ENCODE results near the gene HBD.

HBD gene

DNA sequence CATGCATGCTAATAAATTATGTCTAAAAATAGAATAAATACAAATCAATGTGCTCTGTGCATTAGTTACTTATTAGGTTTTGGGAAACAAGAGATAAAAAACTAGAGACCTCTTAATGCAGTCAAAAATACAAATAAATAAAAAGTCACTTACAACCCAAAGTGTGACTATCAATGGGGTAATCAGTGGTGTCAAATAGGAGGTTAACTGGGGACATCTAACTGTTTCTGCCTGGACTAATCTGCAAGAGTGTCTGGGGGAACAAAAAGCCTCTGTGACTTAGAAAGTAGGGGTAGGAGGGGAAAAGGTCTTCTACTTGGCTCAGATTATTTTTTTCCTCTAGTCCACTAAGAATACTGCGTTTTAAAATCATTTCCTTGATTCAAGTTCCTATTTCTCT lies 6.6 kb downstream of the HBD start:
- Histone ChIP-seq H2BK12ac (ENCODE audit: low read length) (no peak overlapping the region), H2BK5ac (ENCODE audit: low read length) (no peak overlapping the region), H4K8ac (ENCODE audit: low read depth, low read length) (no peak overlapping the region), H3K27ac (replicated peaks; ENCODE audit: low read length) (no peak overlapping the region), H4K91ac (ENCODE audit: low read depth, low read length, poor library complexity) (no peak overlapping the region), H3K14ac (ENCODE audit: low read length) (no peak overlapping the region), H2AK5ac (ENCODE audit: low read depth, low read length) (no peak overlapping the region), H3K27me3 (ENCODE audit: control insufficient read depth in 3 of 3, insufficient read depth in 3 of 3, low read depth in 1 of 3, low read length in 3 of 3) (no peaks in the 10 kb centered on the region), H3K36me3 (replicated peaks in 1 of 2; ENCODE audit: control insufficient read depth in 2 of 2, insufficient read depth in 2 of 2, low read length in 2 of 2) (no peaks in the 10 kb centered on the region), H3K23ac (ENCODE audit: low read depth, low read length, poor library complexity) (no peak overlapping the region), H3K4me2 (ENCODE audit: insufficient read depth, low read length, poor library complexity, severe bottlenecking) (no peak overlapping the region), H3K9me3 (replicated peaks in 1 of 2; ENCODE audit: control insufficient read depth in 2 of 2, insufficient read depth in 1 of 2, low read depth in 1 of 2, low read length in 2 of 2) (no peaks in the 10 kb centered on the region), H3K9ac (ENCODE audit: low read depth, low read length, poor library complexity) (no peak overlapping the region), H2AFZ (ENCODE audit: low read length) (no peak overlapping the region), H2BK15ac (ENCODE audit: low read length) (no peak overlapping the region), H3K4me3 (ENCODE audit: low read length in 2 of 2) (no peak overlapping the region), H3K79me1 (ENCODE audit: low read depth, low read length) (no peaks in the 10 kb centered on the region), H3K18ac (ENCODE audit: low read length) (no peak overlapping the region), H3K4me1 (ENCODE audit: control insufficient read depth in 2 of 2, insufficient read depth in 1 of 2, low read depth in 1 of 2, low read length in 2 of 2) (peaks cover 0 to 3% of the 10 kb centered on the region in 2 donors), H3K4ac (ENCODE audit: low read length) (no peak overlapping the region), H2BK120ac (ENCODE audit: low read depth, low read length) (no peak overlapping the region)
- DNase-seq (ENCODE audit: low spot score) = no peak
- no CpG with 5 or more reads among the region's 1 CpG for WGBS, 2 donors (ENCODE audit: extremely low coverage in 2 of 2, insufficient read length in 2 of 2, insufficient replicate concordance in 1 of 2)

DNA sequence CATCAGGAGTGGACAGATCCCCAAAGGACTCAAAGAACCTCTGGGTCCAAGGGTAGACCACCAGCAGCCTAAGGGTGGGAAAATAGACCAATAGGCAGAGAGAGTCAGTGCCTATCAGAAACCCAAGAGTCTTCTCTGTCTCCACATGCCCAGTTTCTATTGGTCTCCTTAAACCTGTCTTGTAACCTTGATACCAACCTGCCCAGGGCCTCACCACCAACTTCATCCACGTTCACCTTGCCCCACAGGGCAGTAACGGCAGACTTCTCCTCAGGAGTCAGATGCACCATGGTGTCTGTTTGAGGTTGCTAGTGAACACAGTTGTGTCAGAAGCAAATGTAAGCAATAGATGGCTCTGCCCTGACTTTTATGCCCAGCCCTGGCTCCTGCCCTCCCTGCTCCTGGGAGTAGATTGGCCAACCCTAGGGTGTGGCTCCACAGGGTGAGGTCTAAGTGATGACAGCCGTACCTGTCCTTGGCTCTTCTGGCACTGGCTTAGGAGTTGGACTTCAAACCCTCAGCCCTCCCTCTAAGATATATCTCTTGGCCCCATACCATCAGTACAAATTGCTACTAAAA lies 7.5 kb downstream of the HBD start, which contains the start of gene HBB:
Gene HBB, minus strand, starts transcription at position 340 of the 579 bp plus-strand sequence. Its CDS starts 50 bp downstream, at position 290.
- H3K9me3 ChIP-seq (replicated peaks in 1 of 2; ENCODE audit: control insufficient read depth in 2 of 2, insufficient read depth in 1 of 2, low read depth in 1 of 2, low read length in 2 of 2) = no peaks in the 10 kb centered on the region
- H2AFZ ChIP-seq (ENCODE audit: low read length) = no peak within 1 kb of the TSS
- no peak within 1 kb of the TSS for H3K14ac ChIP-seq (ENCODE audit: low read length)
- no peaks in the 10 kb centered on the region for H3K36me3 ChIP-seq (replicated peaks in 1 of 2; ENCODE audit: control insufficient read depth in 2 of 2, insufficient read depth in 2 of 2, low read length in 2 of 2)
- no peaks in the 10 kb centered on the region for H3K79me1 ChIP-seq (ENCODE audit: low read depth, low read length)
- H3K4me1 ChIP-seq (ENCODE audit: control insufficient read depth in 2 of 2, insufficient read depth in 1 of 2, low read depth in 1 of 2, low read length in 2 of 2) = peaks cover 0 to 3% of the 10 kb centered on the region in 2 donors
- no peak within 1 kb of the TSS for H3K4ac ChIP-seq (ENCODE audit: low read length)
- no peak within 1 kb of the TSS for H4K91ac ChIP-seq (ENCODE audit: low read depth, low read length, poor library complexity)
- H3K27ac ChIP-seq (replicated peaks; ENCODE audit: low read length) = no peak within 1 kb of the TSS
- no peak within 1 kb of the TSS for H2BK5ac ChIP-seq (ENCODE audit: low read length)
- no CpG with 5 or more reads among the region's 3 CpGs for WGBS, 2 donors (ENCODE audit: extremely low coverage in 2 of 2, insufficient read length in 2 of 2, insufficient replicate concordance in 1 of 2)
- H3K9ac ChIP-seq (ENCODE audit: low read depth, low read length, poor library complexity) = no peak within 1 kb of the TSS
- no peaks in the 10 kb centered on the region for H3K27me3 ChIP-seq (ENCODE audit: control insufficient read depth in 3 of 3, insufficient read depth in 3 of 3, low read depth in 1 of 3, low read length in 3 of 3)
- no peak for DNase-seq (ENCODE audit: low spot score)
- H2BK120ac ChIP-seq (ENCODE audit: low read depth, low read length) = no peak within 1 kb of the TSS
- no peak within 1 kb of the TSS for H3K18ac ChIP-seq (ENCODE audit: low read length)
- H2BK12ac ChIP-seq (ENCODE audit: low read length) = no peak within 1 kb of the TSS
- no peak within 1 kb of the TSS for H2BK15ac ChIP-seq (ENCODE audit: low read length)
- H2AK5ac ChIP-seq (ENCODE audit: low read depth, low read length) = no peak within 1 kb of the TSS
- H3K23ac ChIP-seq (ENCODE audit: low read depth, low read length, poor library complexity) = no peak within 1 kb of the TSS
- no peak within 1 kb of the TSS for H3K4me2 ChIP-seq (ENCODE audit: insufficient read depth, low read length, poor library complexity, severe bottlenecking)
- no peak within 1 kb of the TSS for H4K8ac ChIP-seq (ENCODE audit: low read depth, low read length)
- H3K4me3 ChIP-seq (ENCODE audit: low read length in 2 of 2) = peak within 1 kb of the TSS in 1 of 2 donors; percentile 5

DNA sequence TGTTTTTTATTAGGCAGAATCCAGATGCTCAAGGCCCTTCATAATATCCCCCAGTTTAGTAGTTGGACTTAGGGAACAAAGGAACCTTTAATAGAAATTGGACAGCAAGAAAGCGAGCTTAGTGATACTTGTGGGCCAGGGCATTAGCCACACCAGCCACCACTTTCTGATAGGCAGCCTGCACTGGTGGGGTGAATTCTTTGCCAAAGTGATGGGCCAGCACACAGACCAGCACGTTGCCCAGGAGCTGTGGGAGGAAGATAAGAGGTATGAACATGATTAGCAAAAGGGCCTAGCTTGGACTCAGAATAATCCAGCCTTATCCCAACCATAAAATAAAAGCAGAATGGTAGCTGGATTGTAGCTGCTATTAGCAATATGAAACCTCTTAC lies 8.8 kb downstream of the HBD start:
- H3K9ac ChIP-seq (ENCODE audit: low read depth, low read length, poor library complexity) = no peak overlapping the region
- no peak overlapping the region for H2BK15ac ChIP-seq (ENCODE audit: low read length)
- H3K9me3 ChIP-seq (replicated peaks in 1 of 2; ENCODE audit: control insufficient read depth in 2 of 2, insufficient read depth in 1 of 2, low read depth in 1 of 2, low read length in 2 of 2) = no peaks in the 10 kb centered on the region
- no peak overlapping the region for H2BK5ac ChIP-seq (ENCODE audit: low read length)
- no peak overlapping the region for H4K8ac ChIP-seq (ENCODE audit: low read depth, low read length)
- H3K4me1 ChIP-seq (ENCODE audit: control insufficient read depth in 2 of 2, insufficient read depth in 1 of 2, low read depth in 1 of 2, low read length in 2 of 2) = peaks cover 0 to 3% of the 10 kb centered on the region in 2 donors
- no peak overlapping the region for H3K14ac ChIP-seq (ENCODE audit: low read length)
- WGBS, 2 donors (ENCODE audit: extremely low coverage in 2 of 2, insufficient read length in 2 of 2, insufficient replicate concordance in 1 of 2) = no CpG with 5 or more reads among the region's 2 CpGs
- no peak overlapping the region for H3K18ac ChIP-seq (ENCODE audit: low read length)
- H2BK120ac ChIP-seq (ENCODE audit: low read depth, low read length) = no peak overlapping the region
- H3K4me3 ChIP-seq (ENCODE audit: low read length in 2 of 2) = no peak overlapping the region
- no peak overlapping the region for H3K4ac ChIP-seq (ENCODE audit: low read length)
- H3K79me1 ChIP-seq (ENCODE audit: low read depth, low read length) = no peaks in the 10 kb centered on the region
- no peaks in the 10 kb centered on the region for H3K27me3 ChIP-seq (ENCODE audit: control insufficient read depth in 3 of 3, insufficient read depth in 3 of 3, low read depth in 1 of 3, low read length in 3 of 3)
- no peaks in the 10 kb centered on the region for H3K36me3 ChIP-seq (replicated peaks in 1 of 2; ENCODE audit: control insufficient read depth in 2 of 2, insufficient read depth in 2 of 2, low read length in 2 of 2)
- no peak overlapping the region for H3K23ac ChIP-seq (ENCODE audit: low read depth, low read length, poor library complexity)
- H4K91ac ChIP-seq (ENCODE audit: low read depth, low read length, poor library complexity) = no peak overlapping the region
- H2AFZ ChIP-seq (ENCODE audit: low read length) = no peak overlapping the region
- H3K27ac ChIP-seq (replicated peaks; ENCODE audit: low read length) = no peak overlapping the region
- H2AK5ac ChIP-seq (ENCODE audit: low read depth, low read length) = no peak overlapping the region
- DNase-seq (ENCODE audit: low spot score) = no peak
- no peak overlapping the region for H2BK12ac ChIP-seq (ENCODE audit: low read length)
- H3K4me2 ChIP-seq (ENCODE audit: insufficient read depth, low read length, poor library complexity, severe bottlenecking) = no peak overlapping the region

DNA sequence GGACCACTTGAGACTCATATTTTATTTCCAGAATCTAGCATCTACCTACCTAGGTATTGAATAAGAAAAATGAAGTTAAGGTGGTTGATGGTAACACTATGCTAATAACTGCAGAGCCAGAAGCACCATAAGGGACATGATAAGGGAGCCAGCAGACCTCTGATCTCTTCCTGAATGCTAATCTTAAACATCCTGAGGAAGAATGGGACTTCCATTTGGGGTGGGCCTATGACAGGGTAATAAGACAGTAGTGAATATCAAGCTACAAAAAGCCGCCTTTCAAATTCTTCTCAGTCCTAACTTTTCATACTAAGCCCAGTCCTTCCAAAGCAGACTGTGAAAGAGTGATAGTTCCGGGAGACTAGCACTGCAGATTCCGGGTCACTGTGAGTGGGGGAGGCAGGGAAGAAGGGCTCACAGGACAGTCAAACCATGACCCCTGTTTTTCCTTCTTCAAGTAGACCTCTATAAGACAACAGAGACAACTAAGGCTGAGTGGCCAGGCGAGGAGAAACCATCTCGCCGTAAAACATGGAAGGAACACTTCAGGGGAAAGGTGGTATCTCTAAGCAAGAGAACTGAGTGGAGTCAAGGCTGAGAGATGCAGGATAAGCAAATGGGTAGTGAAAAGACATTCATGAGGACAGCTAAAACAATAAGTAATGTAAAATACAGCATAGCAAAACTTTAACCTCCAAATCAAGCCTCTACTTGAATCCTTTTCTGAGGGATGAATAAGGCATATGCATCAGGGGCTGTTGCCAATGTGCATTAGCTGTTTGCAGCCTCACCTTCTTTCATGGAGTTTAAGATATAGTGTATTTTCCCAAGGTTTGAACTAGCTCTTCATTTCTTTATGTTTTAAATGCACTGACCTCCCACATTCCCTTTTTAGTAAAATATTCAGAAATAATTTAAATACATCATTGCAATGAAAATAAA lies 9.5 kb downstream of the HBD start:
- H4K91ac ChIP-seq (ENCODE audit: low read depth, low read length, poor library complexity) = no peak overlapping the region

More for the DNA sequence above, 9.5 kb downstream of the HBD start:
- H2BK12ac ChIP-seq (ENCODE audit: low read length) = no peak overlapping the region
- H3K14ac ChIP-seq (ENCODE audit: low read length) = no peak overlapping the region
- no peaks in the 10 kb centered on the region for H3K79me1 ChIP-seq (ENCODE audit: low read depth, low read length)
- no peak overlapping the region for H3K27ac ChIP-seq (replicated peaks; ENCODE audit: low read length)
- DNase-seq (ENCODE audit: low spot score) = no peak
- H3K23ac ChIP-seq (ENCODE audit: low read depth, low read length, poor library complexity) = no peak overlapping the region
- no peaks in the 10 kb centered on the region for H3K9me3 ChIP-seq (replicated peaks in 1 of 2; ENCODE audit: control insufficient read depth in 2 of 2, insufficient read depth in 1 of 2, low read depth in 1 of 2, low read length in 2 of 2)
- H3K4me3 ChIP-seq (ENCODE audit: low read length in 2 of 2) = no peak overlapping the region
- WGBS, 2 donors (ENCODE audit: extremely low coverage in 2 of 2, insufficient read length in 2 of 2, insufficient replicate concordance in 1 of 2) = no CpG with 5 or more reads among the region's 6 CpGs
- no peaks in the 10 kb centered on the region for H3K27me3 ChIP-seq (ENCODE audit: control insufficient read depth in 3 of 3, insufficient read depth in 3 of 3, low read depth in 1 of 3, low read length in 3 of 3)
- H3K4me2 ChIP-seq (ENCODE audit: insufficient read depth, low read length, poor library complexity, severe bottlenecking) = no peak overlapping the region
- H3K18ac ChIP-seq (ENCODE audit: low read length) = no peak overlapping the region
- no peak overlapping the region for H3K9ac ChIP-seq (ENCODE audit: low read depth, low read length, poor library complexity)
- no peak overlapping the region for H2BK5ac ChIP-seq (ENCODE audit: low read length)
- no peak overlapping the region for H2AK5ac ChIP-seq (ENCODE audit: low read depth, low read length)
- H3K36me3 ChIP-seq (replicated peaks in 1 of 2; ENCODE audit: control insufficient read depth in 2 of 2, insufficient read depth in 2 of 2, low read length in 2 of 2) = no peaks in the 10 kb centered on the region
- no peak overlapping the region for H3K4ac ChIP-seq (ENCODE audit: low read length)
- H2AFZ ChIP-seq (ENCODE audit: low read length) = no peak overlapping the region
- H4K8ac ChIP-seq (ENCODE audit: low read depth, low read length) = no peak overlapping the region
- no peak overlapping the region for H2BK15ac ChIP-seq (ENCODE audit: low read length)
- H2BK120ac ChIP-seq (ENCODE audit: low read depth, low read length) = no peak overlapping the region
- H3K4me1 ChIP-seq (ENCODE audit: control insufficient read depth in 2 of 2, insufficient read depth in 1 of 2, low read depth in 1 of 2, low read length in 2 of 2) = peaks cover 0 to 3% of the 10 kb centered on the region in 2 donors
